Hematopoietic multipotent progenitor cell treated with erythropoietin and hydrocortisone succinate and interleukin-3 and kit ligand, for 6 days (in vitro differentiated cells): ENCODE results near the gene UNC13A.
A peak's percentile ranks its signal among the peaks of the same experiment; 100 is the strongest.

Experiments used
- DNase-seq: peaks from one replicate; pipeline ENCODE4 v3.0.0-alpha.2; 2015

Gene UNC13A

GRCh38 chr19:17703824-17704463 is 15.8 kb upstream of the UNC13A start:
- DNase-seq = peak; percentile 79

GRCh38 chr19:17695198-17695597 is 7.0 kb upstream of the UNC13A start:
- DNase-seq = no peak

- no peak for DNase-seq
Observed at GRCh38 chr19:17692566-17692965, 4.4 kb upstream of the UNC13A start.

- DNase-seq = no peak
Observed at GRCh38 chr19:17688853-17689595, 870 bp upstream of the UNC13A start.

DNA sequence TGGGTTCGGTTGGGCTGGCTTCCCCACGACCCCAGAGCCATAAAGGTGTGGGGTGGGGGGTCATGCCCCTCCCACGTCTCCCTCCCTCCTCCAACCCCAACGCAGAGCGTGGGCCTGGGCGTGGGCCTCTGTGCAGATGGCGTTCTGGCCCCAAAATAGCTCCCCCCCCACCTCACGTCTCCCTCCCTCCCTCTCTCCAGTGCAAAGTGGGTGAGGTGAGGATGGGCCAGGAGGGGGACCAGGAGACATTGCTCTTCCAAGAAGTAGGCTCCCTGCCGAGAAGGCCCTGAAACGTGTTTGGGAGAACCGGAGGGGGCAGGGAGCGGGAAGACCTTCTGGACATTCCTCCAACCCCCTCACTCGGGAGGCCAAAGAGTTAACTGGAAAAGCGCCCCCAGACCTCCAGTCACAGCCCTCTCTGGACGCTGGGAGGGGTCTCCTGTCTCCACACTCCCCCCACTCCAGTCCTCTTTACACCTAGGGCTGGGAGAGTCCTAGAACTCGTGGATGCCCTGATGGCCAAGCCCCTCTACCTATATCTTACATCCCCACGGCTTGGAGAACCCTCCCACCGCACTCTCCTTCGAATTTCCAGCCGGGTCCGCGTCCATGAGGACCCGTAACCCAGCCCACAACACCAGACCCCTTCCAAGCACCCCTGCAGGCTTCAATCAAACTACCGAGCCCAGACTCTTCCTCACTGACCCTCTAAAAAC is 855 bp downstream of the UNC13A start:
- no peak for DNase-seq

DNA sequence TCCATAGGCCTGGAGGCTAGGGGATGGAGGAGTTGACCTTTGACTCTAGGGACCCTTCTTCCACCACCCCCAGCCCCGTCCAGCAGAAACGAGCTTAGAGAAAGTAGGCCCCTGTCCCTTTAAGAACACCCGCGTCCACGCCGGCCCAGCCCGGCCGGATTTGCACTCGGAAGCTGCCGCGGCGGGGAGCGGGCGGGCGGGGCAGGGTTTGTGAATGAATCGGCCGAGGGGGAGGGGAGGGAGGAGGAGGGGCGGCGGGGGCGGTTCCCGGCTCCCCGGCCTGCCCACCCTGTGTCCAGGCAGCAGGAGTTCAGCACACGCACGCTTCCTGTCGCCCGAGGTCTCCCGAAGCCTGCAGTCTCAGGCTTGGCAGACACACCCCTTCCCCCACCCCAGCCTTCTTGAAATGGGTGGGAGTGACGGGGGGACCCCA is 1.5 kb downstream of the UNC13A start:
- no peak for DNase-seq

DNA sequence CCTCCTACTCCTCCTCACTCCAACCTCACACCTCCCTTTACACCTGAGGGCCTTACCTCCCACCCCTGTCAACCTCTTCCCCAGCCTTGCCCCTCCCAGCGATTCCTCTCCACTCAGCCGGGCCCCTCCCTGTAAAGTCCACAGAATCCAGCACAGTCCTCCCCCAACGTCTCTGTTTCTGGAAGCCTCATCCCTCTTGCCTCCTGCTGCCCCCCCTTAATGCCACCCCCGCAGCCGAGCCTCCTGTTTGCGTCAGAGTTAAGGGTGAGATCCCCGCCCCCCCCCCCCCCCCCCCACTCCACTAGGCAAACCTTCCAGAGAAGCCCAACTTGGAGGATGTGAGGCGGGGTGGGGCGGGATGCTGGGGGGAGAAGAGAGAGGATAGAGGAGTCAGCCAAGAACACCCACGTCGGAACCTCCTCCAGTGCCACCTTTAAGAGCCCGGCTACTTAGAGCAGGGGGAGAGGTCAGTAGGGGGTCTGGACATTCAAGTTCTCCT is 2.1 kb downstream of the UNC13A start:
- no peak for DNase-seq

GRCh38 chr19:17685451-17686022 is 2.6 kb downstream of the UNC13A start:
- DNase-seq = no peak

DNA sequence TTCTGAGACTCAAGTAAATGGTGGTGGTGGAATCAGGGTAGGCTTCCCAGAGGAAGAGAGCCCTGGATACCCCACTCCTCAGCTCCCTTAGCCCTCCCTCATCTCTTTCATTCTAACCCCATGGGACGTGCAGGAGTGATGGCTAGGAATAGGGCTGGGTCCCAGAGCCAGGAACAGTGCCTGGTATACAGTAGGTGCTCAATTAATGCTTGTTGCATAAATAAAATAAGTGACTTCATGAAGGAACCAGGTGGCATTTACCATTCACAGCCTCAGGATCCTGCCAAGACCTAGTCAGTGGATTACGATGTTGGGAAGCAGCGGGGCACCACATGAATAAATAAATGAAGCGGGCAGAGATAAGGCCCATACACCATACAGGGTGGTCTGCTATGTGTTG is 3.9 kb downstream of the UNC13A start:
- DNase-seq = no peak

DNA sequence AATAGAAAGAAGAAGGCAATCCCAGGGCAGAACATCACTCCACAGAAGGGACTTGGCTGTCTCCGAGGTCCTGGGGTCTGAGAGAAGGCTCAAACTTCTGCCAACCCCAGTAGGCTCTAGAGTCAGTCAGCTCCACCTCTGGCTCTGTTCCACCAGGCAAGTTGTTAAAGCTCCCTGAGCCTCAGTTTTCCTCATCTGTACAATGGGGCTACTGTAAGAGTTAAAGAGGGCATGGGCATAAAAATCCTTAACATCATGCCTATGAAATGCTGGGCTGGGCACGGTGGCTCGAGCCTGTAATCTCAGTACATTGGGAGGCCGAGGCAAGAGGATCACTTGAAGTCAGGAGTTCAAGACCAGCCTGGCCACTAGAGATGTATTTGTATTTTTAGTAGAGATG is 5.1 kb downstream of the UNC13A start:
- no peak for DNase-seq

DNA sequence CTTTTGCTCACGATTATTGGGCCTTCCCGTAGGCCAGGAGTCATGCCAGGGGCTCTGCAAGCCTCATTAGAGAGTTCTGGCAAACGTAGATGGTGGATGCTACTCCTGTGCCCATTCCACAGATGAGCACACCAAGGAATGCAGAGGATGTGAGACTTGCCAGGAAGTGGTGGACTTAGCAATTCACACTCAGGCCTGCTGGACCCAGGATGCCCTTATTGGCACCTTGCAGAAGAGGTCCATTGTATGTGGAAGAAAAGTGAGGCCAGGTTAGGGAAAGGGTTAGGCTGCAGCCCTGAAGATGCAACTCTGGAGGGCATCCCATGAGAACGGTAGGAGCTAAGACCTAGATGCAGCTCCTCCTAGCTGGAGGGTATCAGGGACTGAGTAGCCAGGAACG is 5.9 kb downstream of the UNC13A start:
- DNase-seq = no peak

DNA sequence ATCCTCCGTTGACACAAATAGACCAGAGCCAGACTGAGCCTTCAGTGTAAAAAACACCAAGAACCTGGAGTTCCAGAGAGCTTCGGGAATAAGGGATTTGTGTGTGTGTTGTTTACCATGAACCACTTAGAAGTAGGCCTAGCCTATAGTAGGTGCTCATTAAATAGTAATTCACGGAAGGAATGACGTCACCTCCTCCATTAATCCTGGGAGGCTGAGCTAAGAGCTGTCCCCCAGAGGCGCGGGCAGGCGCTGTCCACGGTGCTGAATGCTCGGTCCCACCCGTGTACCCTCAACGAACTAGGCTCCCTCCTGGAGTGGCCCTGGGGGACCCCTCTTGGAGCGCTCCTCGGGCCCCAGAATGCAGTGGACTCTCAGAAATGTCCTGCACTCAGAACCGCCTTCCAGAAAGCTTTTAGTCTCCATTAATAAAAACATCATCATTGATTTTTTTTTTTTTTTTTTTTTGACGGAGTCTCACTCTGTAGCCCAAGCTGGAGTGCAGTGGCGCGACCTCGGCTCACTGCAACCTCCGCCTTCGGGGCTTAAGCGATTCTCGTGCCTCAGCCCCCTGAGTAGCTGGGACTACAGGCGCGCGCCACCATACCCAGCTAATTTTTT is 6.5 kb downstream of the UNC13A start:
- peak; percentile 77 for DNase-seq

GRCh38 chr19:17680230-17680722 is 7.9 kb downstream of the UNC13A start:
- DNase-seq = peak; percentile 63

- DNase-seq = no peak
Observed at GRCh38 chr19:17679526-17680229, 8.5 kb downstream of the UNC13A start.

DNA sequence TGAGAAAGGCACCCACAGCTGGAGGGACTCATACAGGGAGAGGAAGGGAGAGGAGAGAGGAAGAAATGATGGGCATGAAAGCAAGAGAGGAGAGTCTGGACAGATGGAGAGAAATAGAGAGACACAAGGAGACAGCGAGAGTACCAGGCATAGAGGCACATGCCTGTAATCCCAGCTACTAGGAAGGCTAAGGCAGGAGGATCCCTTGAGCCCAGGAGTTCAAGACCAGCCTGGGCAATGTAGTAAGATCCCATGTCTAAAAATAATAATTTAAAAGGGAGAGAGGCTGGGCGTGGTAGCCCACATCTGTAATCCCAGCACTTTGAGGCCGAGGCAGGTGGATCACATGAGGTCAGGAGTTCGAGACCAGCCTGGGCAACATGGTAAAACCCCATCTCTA is 9.3 kb downstream of the UNC13A start:
- no peak for DNase-seq

- peak; percentile 18 for DNase-seq
Observed at GRCh38 chr19:17677002-17677401, 11.2 kb downstream of the UNC13A start.

GRCh38 chr19:17676295-17676694 is 11.9 kb downstream of the UNC13A start:
- DNase-seq = no peak

- DNase-seq = no peak
Observed at GRCh38 chr19:17673937-17674799, 14.0 kb downstream of the UNC13A start.

DNA sequence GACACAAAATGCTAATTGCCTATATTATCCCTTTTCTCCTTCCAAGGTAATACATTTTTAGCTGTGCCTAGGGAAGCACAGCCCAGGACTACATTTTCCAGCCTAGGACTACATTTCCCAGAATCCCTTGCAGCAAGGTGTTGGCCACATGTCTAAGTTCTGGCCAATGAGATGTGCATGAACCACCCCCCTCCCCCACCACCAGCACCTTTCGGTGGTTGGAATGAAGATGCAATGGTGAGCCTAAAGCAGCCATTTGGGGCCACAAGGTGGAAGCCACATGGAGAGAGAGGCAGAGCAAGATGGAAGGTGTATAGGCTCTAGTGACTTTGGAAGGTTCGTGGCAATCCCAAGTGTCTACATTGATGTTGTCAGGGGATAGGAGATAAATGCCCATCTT is 16.2 kb downstream of the UNC13A start:
- DNase-seq = peak; percentile 58

DNA sequence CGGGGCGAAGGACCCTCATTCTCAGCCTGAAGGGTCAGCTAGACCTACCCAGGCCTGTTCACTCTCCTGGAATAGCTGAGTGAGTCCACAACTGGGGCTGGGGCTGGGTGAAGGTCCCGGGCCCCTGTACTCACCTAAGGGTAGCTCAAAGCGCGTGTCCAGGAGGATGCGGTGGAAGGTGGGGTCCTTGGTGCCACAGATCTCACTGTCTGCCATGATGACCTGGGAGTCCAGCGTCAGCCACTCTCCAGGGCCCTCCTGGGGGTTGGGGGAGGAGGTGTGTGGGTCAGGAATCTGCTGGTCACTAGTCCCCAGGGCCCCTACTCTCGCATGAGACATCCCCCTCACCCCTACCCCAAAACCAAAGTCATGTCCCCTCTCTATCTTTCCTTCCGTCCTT is 18.7 kb downstream of the UNC13A start:
- DNase-seq = no peak

- DNase-seq = no peak
Observed at GRCh38 chr19:17665058-17665457, 23.1 kb downstream of the UNC13A start.
